Measurements from ENCODE around the gene BYSL.

The BYSL gene, protein sequence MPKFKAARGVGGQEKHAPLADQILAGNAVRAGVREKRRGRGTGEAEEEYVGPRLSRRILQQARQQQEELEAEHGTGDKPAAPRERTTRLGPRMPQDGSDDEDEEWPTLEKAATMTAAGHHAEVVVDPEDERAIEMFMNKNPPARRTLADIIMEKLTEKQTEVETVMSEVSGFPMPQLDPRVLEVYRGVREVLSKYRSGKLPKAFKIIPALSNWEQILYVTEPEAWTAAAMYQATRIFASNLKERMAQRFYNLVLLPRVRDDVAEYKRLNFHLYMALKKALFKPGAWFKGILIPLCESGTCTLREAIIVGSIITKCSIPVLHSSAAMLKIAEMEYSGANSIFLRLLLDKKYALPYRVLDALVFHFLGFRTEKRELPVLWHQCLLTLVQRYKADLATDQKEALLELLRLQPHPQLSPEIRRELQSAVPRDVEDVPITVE

DNA sequence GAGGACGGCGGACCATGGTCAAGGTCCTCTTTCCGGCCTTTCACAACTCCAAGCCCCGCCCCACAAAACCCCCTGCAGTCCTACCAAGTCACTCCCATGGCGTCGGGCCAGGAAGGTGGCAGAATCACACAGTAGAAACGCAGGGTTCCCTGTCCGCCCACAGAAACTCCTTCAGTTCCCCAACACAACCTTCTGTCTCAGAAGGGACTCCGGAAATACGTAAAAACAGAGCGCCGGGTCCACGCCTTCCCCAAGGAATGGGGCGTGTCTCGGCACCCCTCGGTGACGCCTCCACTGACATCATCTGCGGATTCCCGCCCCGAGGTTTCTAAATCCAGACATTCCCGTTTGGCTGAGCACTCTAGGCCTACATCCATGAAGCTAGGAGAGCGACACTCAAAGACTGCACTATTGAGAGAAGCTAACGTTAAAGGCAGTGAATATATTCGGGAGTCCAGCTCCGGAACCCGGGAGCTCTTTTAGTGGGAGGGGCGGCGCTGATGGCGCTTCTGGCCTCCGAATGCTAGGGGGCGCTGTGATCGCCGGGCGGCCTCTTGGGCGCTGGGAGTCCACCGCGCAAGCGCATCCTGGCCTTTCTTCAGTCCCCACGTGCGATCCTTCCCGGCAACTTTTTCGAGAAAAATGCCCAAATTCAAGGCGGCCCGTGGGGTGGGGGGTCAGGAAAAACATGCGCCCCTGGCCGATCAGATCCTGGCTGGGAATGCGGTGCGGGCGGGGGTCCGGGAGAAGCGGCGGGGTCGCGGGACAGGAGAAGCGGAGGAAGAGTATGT, at the start of gene BYSL, which contains the start of gene MED20:
Gene BYSL, plus strand, starts transcription at position 579 of the 791 bp plus-strand sequence. Its CDS starts 64 bp downstream, at position 643.
Gene MED20, minus strand, starts transcription at position 219 of the 791 bp plus-strand sequence. Its CDS starts 121 bp downstream, at position 98.
- TF ChIP-seq GATA2 (IDR thresholded peaks at IDR 0.05; ENCODE audit: low read depth, low read length) (no peak), GATA3 (IDR thresholded peaks at IDR 0.05; ENCODE audit: low read depth, low read length) (no peak)

DNA sequence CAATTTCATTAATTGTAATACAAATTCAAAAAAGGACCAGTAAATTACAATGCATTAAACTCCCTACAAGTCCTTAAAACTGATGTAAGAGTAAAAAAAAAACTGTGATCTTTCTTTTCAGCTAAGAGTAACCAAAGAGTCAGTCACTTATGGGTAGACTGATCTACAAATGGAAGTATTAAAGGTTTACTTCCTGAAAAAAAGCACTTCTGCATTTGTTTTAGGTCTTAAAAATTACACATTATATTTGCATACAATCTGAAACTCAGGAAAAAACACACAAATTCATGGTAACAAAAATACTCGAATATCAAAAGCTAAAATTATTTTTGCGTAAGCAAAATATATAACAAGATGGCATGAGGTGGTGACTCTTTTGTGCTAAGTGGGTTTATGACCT, 49.6 kb upstream of the BYSL start:
- TF ChIP-seq GATA2 (IDR thresholded peaks at IDR 0.05; ENCODE audit: low read depth, low read length) (no peak), GATA3 (IDR thresholded peaks at IDR 0.05; ENCODE audit: low read depth, low read length) (no peak)

DNA sequence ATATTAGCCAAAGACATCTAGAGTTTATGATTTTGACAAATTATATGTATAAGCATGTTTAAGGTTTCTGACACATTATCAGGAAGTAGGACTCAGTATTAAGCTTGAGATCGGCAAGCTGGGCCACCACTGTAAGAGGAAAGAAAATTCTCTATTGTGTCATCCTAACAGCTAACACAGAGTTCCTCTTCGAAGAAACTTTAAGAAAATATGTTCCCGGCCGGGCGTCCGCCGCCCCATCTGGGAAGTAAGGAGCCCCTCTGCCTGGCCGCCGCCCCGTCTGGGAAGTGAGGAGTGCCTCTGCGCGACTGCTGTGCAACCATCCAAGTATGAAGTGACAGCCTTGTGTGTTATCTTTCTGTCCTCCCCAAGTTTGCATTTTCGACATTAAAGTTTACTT, 49.2 kb upstream of the BYSL start:
- no peak for TF ChIP-seq GATA3 (IDR thresholded peaks at IDR 0.05; ENCODE audit: low read depth, low read length)
- TF ChIP-seq GATA2 (IDR thresholded peaks at IDR 0.05; ENCODE audit: low read depth, low read length): no peak

DNA sequence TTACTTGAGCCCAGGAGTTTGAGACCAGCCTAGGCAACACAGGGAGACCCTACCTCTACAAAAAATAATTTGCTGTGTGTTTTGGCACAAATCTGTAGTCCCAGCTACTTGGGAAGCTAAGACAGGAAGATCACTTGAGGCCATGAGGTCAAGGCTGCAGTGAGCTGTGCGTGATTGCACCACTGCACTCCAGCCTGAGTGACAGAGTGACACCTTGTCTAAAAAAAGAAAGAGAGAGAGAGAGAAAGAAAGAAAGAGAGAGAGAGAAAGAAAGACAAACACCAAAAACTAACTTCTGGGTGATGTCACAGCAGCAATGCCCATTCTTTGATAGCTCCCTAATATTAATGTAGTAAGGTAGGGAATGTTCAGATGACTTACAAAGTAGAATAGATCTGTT, 46.6 kb upstream of the BYSL start:
- TF ChIP-seq GATA2 (IDR thresholded peaks at IDR 0.05; ENCODE audit: low read depth, low read length): no peak
- no peak for TF ChIP-seq GATA3 (IDR thresholded peaks at IDR 0.05; ENCODE audit: low read depth, low read length)

DNA sequence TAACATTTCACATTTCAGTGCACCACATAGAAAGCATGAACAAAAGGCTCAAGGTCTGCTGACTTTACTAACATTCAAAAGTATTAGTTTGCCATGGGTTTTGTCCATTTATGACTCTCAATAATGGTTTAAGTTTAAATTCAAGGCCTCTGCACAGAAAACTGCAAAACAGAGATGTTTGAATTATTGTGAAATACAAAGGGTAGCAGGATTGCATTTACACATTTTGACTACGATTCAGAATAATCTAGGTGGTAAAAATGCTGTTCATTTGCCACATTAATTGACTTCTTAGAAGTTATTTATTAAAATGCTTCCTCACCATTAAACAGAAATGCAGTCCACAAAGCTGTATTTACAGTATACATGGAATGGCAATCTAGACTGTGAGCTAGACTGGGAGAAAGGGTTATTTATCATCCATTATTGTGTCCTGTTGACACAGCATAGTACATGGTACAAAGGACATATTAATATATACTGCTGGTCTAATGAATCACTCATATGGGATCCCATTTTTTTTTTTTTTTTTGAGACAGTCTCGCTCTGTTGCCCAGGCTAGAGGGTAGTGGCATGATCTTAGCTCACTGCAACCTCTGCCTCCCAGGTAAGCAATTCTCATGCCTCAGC, 44.1 kb upstream of the BYSL start:
- no peak for TF ChIP-seq GATA3 (IDR thresholded peaks at IDR 0.05; ENCODE audit: low read depth, low read length)
- no peak for TF ChIP-seq GATA2 (IDR thresholded peaks at IDR 0.05; ENCODE audit: low read depth, low read length)

DNA sequence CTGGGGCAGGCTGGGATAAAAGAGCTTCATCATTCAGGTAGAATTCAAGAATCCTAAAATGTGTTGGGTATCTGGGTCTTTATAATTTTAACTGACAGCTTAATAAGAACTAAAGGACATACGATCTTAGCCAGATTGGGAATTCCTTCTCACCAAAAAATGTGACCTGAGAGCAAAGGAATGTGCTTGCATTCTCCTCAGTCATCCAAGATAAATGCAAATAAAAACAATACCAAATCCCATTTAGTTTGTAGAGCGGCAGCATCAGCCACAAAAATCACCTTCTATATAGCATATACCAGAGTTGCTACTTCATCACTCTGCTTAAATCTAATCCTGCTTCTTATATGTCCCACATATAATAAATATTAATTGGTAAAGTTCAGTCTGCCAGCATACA, 43.1 kb upstream of the BYSL start:
- TF ChIP-seq GATA3 (IDR thresholded peaks at IDR 0.05; ENCODE audit: low read depth, low read length) (no peak), GATA2 (IDR thresholded peaks at IDR 0.05; ENCODE audit: low read depth, low read length) (no peak)

DNA sequence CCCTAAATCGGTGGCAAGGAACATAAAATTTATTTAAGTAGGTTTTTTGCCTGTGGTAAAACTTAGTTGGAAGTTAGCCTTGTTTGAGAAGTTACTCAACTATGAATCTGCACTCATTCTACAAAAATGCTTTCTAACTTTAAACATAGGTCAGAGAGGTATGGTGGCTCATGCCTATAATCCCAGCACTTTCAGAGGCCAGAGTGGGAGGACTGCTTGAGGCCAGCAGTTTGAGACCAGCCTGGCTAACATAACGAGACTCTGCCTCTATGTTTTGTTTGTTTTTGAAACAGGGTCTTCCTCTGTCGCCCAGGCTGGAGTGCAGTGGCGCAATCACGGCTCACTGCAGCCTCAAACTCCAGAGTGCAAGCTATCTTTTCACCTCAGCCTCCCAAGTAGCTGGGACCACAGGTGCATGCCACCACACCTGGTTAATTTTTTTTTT, 42.3 kb upstream of the BYSL start:
- TF ChIP-seq GATA3 (IDR thresholded peaks at IDR 0.05; ENCODE audit: low read depth, low read length) (no peak), GATA2 (IDR thresholded peaks at IDR 0.05; ENCODE audit: low read depth, low read length) (no peak)

DNA sequence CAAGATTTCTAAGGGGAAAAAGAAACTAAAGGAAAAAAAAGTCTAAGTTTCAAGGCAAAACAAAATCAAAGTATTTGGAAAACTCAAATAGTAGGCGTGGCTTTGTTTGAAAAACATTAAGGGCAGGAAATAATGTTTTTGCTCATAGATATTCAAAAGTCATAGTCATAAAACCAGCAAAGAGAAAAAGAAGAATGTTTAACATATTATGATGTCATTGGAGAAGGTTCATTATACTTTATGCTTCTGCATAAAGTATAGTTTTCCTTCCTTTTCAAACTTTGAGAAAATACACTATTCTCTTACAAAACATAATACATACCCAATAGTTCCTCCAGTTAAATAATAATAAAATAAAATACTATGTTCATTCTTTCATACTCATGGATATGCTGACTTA, 39.8 kb upstream of the BYSL start:
- TF ChIP-seq GATA3 (IDR thresholded peaks at IDR 0.05; ENCODE audit: low read depth, low read length) (no peak), GATA2 (IDR thresholded peaks at IDR 0.05; ENCODE audit: low read depth, low read length) (no peak)

DNA sequence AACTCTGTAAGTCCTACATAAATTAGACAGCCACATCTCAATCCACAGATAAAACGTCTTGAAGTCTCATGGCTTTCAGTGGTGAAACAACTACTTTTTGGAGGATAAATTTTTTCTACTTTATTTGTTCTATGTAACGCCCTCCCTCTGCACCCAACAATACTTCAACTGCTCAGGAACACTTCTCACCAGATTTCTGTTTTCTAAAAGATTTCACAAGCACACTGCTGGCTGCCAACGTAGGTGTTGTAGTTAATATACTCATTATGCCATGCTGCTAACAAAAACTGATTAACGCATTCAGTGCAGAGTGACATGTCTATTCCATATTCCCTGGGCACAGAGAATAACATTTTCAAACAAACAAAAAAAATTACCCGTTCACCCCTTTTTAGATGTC, 36.3 kb upstream of the BYSL start:
- TF ChIP-seq GATA3 (IDR thresholded peaks at IDR 0.05; ENCODE audit: low read depth, low read length) (no peak), GATA2 (IDR thresholded peaks at IDR 0.05; ENCODE audit: low read depth, low read length) (no peak)

DNA sequence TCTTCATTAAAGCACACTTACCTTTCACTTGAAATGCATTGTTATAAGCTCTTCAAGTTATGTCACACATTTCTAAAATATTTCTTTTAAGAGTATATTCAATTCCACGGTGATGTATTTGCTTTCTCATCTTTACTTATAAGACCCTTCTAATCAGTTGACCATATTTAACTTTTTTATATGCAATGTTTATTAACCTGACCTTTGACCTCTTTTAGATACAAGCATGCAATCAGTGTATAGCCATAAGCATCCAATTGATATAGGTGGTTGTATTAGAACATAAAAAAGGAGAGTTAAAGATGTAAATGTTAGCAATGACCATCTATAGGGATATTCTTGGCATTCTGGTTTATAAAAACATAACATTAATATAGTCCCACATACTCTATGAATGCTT, 35.4 kb upstream of the BYSL start:
- TF ChIP-seq GATA2 (IDR thresholded peaks at IDR 0.05; ENCODE audit: low read depth, low read length): no peak
- no peak for TF ChIP-seq GATA3 (IDR thresholded peaks at IDR 0.05; ENCODE audit: low read depth, low read length)

DNA sequence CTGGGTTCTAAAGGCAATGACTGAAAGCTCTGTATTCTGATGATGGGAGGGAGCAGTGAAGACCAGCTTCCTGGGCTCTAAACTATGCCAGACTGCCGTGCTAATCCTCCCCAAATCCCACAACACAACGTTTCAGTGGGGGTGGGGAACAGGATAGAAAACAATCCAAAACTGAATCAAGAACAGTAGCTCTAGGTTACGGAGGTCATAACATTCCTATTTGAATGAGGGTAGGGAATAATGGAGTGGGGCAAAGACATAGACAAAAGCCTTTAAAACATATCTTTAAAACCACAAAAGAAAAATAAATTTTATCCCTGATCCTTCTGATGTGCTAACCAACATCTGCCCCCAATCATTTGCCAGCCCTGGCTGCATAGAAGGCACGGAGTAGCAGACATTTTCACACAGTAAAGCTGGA, 34.0 kb upstream of the BYSL start:
- TF ChIP-seq GATA3 (IDR thresholded peaks at IDR 0.05; ENCODE audit: low read depth, low read length) (no peak), GATA2 (IDR thresholded peaks at IDR 0.05; ENCODE audit: low read depth, low read length) (no peak)

DNA sequence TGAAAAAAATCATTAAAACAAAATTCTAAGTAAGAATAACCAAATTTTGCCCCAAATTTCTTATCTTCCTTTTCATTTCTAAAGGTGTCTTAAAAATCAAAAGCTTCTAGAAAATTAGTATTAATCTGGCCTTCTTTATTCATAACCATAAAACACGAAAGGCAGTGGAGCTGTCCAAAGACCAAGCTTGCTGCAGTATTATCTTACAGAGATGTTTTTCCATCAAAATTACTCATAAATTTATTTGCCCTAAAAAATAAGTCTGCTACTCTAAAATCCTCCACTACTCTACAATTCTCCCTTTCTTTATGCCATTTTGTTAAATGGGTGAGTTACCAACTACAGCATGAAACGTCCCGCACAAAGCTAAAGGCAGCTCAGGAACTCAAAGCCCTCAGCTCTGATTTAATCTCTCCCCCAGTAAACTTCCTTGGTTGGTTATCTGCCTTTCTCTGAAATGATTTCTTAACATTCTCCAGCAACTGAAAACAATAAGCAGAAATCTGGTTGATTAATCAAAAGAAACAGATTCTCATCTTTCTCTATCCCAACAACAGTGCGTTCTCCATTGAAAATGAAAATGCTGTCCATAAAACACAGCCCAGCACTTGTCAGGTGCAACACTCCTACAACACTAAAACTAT, 28.3 kb upstream of the BYSL start:
- TF ChIP-seq GATA2 (IDR thresholded peaks at IDR 0.05; ENCODE audit: low read depth, low read length) (no peak), GATA3 (IDR thresholded peaks at IDR 0.05; ENCODE audit: low read depth, low read length) (no peak)

DNA sequence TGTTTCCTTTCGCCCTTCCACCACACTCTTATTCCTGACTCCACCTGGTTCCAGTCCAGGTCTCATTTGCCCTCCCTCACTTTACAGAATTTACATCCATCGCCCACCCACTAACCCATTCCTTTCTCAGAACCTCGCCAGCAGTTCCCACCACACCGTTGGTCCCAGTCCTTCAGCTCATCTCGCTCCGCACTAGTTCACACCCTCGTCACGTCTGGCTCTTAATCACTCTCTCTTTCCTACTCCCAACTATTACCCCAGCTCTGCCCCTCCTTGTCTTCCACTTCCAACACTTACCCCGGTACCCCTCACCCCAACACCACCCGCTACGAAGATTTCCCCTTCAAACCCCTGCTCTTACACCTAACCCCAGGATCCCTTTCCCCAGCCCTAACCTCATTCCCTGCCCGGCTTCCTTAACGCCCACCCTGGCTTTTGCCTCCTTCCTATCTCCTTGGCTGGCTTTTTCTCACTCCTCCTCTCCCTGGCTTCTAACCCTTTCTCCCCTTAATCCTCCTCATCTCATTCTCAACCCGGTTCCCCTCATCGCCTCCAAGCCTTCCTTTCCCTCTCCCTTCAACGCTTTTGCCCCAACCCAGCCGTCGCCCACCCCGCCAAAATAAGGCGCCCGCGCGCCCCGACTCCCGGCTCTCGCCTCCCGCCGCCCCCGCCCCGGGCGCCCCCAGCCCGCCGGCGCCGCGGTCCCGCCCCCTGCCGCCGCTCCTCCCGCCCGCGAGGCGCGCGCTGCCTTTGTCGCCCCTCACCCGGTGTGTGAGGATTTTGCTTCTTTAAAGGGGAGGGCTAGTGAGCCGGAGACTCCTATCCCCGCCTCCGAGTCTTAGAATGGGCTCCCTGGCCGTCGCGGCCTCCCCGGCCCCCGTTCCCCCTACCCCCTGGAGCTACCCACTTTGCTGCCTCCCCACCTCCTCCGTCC, 26.7 kb upstream of the BYSL start:
- no peak for TF ChIP-seq GATA2 (IDR thresholded peaks at IDR 0.05; ENCODE audit: low read depth, low read length)
- TF ChIP-seq GATA3 (IDR thresholded peaks at IDR 0.05; ENCODE audit: low read depth, low read length): no peak
